Mesodermal cell (in vitro differentiated cells): ENCODE data around the gene AK9.
"Not testable (repeated sequence)": the region's sequence is repeated elsewhere in the genome, so short reads cannot be mapped to it uniquely, and the experiment has no call there.

Experiments
- H3K27ac ChIP-seq: 2 replicates; pipeline ENCODE4 v1.7.0; 2013; ENCODE audit warnings: mild to moderate bottlenecking, low read depth, low read length, moderate library complexity; ENCODE audit not compliant: severe bottlenecking
- H3K36me3 ChIP-seq: 2 replicates; pipeline ENCODE4 v1.7.1; 2013; ENCODE audit warnings: mild to moderate bottlenecking, low read length, moderate library complexity; ENCODE audit not compliant: control insufficient read depth, insufficient read depth
- H3K4me1 ChIP-seq: one replicate; pipeline ENCODE4 v1.7.1; 2013; ENCODE audit warnings: mild to moderate bottlenecking, low read length; ENCODE audit not compliant: insufficient read depth, control insufficient read depth, poor library complexity, severe bottlenecking
- H3K4me3 ChIP-seq: 2 replicates; pipeline ENCODE4 v1.7.0; 2013; ENCODE audit warnings: low read length, control low read depth, mild to moderate bottlenecking; ENCODE audit not compliant: insufficient read depth, poor library complexity, severe bottlenecking; ENCODE audit errors: extremely low read depth
- H3K9me3 ChIP-seq: 2 replicates; pipeline ENCODE4 v1.7.1; 2013; ENCODE audit warnings: mild to moderate bottlenecking, low read length, moderate library complexity; ENCODE audit not compliant: control insufficient read depth
- WGBS, 2 experiments: methylation state at CpG; one replicate each; pipeline ENCODE4 v1.1.5; 2013; ENCODE audit warnings: missing lambda C conversion rate in 2 of 2; ENCODE audit not compliant: insufficient coverage in 2 of 2; 5-methylcytosine and 5-hydroxymethylcytosine counted together

Gene AK9

DNA sequence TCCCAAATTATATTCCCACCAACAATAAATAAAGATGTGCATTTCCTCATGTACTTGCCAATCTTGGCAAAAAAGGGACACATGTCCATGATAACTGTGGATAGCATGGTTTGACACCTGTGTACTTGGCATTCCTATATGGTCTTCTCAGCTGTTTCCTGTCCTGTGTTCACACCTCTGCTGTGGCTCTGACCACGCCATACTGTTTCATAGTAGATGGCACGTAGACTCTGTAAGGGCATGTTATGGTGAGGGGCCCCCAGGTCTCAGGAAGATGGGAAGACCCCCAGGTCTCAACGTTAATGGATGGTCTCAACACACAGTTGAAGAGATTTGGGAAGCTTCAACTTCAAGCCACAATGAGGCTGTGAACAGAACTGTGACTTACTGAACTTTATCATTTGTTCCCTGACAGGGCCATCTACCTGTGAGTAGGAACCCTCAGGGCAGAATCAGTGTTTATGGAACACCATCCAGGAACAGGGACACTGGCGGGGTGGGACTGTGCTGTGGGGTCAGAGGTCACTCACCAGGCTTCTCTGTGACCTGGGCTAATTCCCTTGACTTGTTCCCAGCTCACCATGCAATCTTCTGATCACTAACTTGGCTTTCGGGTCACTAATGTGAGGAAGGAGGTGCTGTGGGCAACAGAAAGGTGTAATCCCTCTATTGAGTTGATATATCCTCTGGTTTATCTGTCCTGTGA, 219.7 kb downstream of the AK9 start:
- 93 to 95% methylated on average over 2 of the region's 5 CpGs for WGBS, 2 experiments
- Histone ChIP-seq H3K4me1 (peaks cover 6% of the 10 kb centered on the region), H3K9me3 (no peaks in the 10 kb centered on the region), H3K27ac (no peak overlapping the region), H3K36me3 (peaks cover 92% of the 10 kb centered on the region), H3K4me3 (no peak overlapping the region)

GRCh38 chr6:109469591-109470189, 221.3 kb downstream of the AK9 start:
- peaks cover 6% of the 10 kb centered on the region for H3K4me1 ChIP-seq
- H3K27ac ChIP-seq: no peak overlapping the region
- peaks cover 90% of the 10 kb centered on the region for H3K36me3 ChIP-seq
- H3K4me3 ChIP-seq: no peak overlapping the region
- 94 to 97% methylated on average over 3 to 5 of the region's 5 CpGs for WGBS, 2 experiments
- H3K9me3 ChIP-seq: no peaks in the 10 kb centered on the region

DNA sequence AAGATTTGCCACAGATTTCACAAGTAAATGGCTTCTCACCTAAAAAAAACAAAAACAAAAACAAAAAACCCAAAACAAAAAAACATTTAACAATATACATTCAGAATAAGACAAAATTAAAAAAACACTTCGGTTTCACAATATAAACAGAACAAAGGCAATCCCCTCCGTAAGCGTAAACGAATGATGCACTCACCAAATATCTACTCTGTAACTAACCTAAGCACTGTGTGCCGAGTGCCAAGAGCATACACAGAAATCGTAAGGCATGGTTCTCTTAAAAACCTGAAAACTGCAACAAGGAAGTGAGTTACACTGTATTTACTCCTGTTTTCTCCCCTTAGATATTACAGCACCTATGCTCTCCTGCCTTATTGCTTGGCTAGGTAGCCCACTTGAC, 223.3 kb downstream of the AK9 start:
- H3K4me1 ChIP-seq: peaks cover 6% of the 10 kb centered on the region
- no peaks in the 10 kb centered on the region for H3K9me3 ChIP-seq
- H3K27ac ChIP-seq: no peak overlapping the region
- H3K36me3 ChIP-seq: peaks cover 81% of the 10 kb centered on the region
- H3K4me3 ChIP-seq: no peak overlapping the region
- WGBS, 2 experiments: 93 to 95% methylated on average over 6 of the region's 6 CpGs

DNA sequence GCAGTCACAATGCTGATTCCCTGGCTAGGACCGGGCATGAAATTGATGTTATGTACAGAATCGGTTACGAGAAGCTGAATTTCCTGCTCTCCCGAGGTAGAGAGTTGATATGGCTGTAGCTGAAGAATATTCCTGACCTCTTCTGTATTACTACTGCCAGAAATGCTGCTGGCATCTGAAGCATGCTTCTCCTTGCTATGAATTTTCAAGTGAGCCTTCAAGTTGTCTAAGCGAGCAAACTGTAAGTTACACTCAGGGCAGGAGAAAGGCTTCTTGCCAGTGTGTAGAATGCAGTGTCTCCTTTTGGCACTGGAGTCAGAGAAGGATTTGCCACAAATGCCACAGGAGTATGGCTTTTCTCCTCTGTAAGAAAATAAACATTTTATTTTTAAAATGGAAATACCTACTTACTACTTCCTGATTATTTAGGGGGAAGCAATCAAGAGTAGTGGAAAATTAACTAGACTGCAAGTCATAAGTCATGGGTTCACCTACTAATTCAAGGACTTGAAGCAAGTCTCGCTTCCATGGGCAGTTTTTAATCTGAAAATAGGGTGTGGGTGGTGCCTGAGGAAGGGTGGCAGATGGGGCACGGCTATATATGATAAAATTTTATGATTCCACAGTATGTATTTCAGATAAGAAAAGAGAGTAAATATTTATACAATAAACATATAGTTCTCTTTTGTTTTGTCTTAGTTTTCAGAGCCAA, 224.6 kb downstream of the AK9 start:
- peaks cover 79% of the 10 kb centered on the region for H3K36me3 ChIP-seq
- H3K4me3 ChIP-seq: no peak overlapping the region
- H3K27ac ChIP-seq: no peak overlapping the region
- peaks cover 6% of the 10 kb centered on the region for H3K4me1 ChIP-seq
- H3K9me3 ChIP-seq: no peaks in the 10 kb centered on the region
- 94 to 100% methylated on average over 4 to 6 of the region's 7 CpGs for WGBS, 2 experiments

DNA sequence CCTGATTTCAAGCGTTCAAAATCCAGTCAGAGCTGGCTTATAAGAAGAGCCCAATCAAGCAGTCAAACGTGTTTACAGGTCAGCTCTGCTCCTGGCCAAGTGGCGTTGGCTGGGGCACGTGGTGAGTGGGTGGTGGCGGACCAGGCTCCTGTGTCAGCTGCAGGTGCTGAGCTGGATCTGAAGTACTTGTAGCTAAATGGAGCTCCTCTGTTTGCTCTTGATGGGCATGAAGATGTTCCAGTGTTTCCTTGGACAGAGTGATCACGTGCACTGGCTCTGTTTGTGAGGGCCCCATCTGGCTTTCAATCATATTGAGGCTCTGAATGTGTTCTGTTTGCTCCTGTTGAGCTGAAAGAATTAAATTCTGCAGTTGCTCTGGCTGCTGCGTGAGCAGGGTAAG, 225.2 kb downstream of the AK9 start:
- Histone ChIP-seq H3K4me1 (peaks cover 6% of the 10 kb centered on the region), H3K9me3 (no peaks in the 10 kb centered on the region), H3K27ac (no peak overlapping the region), H3K36me3 (peaks cover 73% of the 10 kb centered on the region), H3K4me3 (no peak overlapping the region)
- 92 to 96% methylated on average over 7 of the region's 7 CpGs for WGBS, 2 experiments

DNA sequence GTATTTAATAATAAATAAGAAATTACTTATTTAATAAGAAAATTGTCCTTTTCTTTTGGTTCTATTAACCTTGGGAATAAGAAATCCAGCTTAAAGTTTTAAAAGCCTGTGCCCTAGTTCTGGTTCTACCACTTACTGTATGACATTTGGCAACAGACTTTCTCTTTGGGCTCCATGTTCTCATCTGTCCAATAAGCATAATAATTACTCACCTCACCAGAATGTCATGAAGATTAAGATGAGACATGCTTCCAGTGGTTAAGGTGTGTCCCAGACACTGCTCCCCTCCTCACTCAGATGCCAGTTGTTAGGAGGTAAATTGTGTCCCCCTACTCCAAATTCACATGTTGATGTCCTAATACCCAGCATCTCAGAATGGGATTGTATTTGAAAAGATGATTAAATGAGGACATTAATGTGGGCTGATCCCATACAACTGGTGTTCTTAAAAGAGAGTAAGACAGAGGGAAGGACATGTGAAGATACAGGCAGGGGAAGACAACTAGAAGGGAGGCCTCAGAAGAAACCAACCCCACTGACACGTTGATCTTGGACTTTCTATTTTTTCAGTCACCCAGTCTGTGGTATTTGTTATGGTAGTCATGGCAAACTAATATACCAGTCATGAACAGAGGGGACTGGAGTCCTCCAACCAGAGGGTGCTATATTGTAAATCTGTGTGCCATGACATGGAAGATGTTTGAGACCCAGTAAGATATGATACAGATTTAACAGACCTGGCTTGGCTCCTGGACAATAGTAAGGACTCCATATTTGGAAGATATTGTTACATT, 229.1 kb downstream of the AK9 start:
- Histone ChIP-seq H3K4me1 (no peaks in the 10 kb centered on the region), H3K27ac (no peak overlapping the region), H3K36me3 (peaks cover 49% of the 10 kb centered on the region), H3K4me3 (no peak overlapping the region), H3K9me3 (no peaks in the 10 kb centered on the region)
- 100% methylated on average over 1 of the region's 1 CpG; no CpG with 5 or more reads in 1 of the 2 experiments for WGBS, 2 experiments

DNA sequence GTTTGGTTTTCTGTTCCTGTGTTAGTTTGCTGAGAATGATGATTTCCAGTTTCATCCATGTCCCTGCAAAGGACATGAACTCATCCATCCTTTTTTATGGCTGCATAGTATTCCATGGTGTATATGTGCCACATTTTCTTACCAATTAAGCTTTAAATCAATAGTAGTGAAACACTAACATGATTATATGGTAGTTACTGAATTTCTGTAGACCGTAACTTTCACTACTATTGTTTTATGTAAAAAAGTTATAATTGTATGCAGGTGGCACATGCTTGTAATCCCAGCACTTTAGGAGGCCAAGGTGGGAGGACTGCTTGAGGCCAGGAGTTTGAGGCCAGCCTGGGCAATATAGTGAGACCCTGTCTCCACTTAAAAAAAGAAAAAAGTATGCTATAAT, 229.8 kb downstream of the AK9 start:
- WGBS, 2 experiments: 100% methylated on average over 1 of the region's 1 CpG; no CpG with 5 or more reads in 1 of the 2 experiments
- H3K9me3 ChIP-seq, H3K27ac ChIP-seq, H3K4me1 ChIP-seq, H3K4me3 ChIP-seq: not testable (repeated sequence)
- peaks cover 41% of the 10 kb centered on the region for H3K36me3 ChIP-seq

DNA sequence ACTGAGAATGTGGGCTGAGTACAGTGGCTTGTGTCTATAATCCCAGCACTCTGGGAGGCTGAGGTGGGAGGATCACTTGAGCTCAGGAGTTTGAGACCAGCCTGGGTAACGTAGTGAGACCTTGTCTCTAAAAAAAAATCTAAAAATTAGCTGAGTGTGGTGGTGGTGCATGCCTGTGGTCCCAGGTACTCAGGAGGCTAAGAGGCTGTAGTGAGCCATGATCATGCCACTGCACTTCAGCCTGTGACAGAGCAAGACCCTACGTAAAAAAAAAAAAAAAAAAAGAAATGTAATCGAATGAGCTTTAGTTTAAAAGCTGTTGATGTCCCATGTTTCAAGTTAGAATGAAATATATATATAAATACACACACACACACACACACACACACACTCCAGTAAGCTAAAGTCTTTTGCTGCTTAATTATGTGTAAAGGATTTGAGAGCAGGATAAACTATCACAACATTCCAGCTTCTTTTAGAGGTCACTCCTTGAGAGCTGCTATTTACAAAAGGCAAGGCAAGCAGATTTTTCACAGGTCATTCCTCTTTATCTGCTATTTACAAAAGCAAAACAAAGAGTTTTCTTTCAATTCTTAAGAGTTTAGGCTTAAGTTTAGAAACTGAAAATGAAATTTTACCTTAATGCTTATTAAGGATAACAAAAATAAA, 230.7 kb downstream of the AK9 start:
- no peak overlapping the region for H3K4me3 ChIP-seq
- H3K36me3 ChIP-seq: peaks cover 32% of the 10 kb centered on the region
- H3K9me3 ChIP-seq: no peaks in the 10 kb centered on the region
- no peaks in the 10 kb centered on the region for H3K4me1 ChIP-seq
- 71% methylated on average over 1 of the region's 3 CpGs; no CpG with 5 or more reads in 1 of the 2 experiments for WGBS, 2 experiments
- no peak overlapping the region for H3K27ac ChIP-seq

DNA sequence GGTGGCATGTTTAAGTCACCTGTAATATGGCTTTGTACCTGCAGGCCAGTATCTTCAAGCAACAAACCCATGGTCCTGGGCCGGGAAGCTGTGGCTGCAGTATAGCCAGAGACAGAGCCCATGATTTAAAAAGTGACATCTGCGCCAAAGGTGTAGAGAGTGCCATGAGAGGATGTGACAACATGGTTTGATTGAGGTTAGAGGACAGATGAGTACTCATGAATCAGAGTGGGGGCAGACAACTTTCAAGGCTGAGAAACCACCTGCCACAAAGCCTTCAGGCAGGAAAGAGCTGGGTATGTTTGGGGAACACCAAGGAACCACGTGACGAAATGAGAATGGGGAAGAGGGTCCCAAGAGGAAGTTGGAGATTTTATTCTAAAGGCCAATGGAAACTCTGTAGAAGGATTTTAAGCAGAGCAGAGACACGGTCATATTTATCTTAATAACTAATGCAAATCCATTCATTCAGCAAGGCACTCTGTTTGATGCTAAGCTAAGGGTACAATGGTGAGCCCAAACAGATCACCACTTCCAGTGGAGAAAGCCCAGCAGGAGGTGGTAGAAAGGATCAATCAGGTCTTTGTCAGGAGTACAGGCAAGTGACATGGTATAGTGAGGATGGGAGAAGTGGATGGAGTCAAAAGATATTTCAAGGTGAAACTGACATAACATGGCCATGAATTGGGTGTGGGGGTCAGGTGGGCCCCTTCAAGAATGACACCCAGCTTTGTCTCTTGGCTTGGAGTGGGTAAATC, 232.0 kb downstream of the AK9 start:
- Histone ChIP-seq H3K27ac (no peak overlapping the region), H3K36me3 (peaks cover 24% of the 10 kb centered on the region), H3K9me3 (no peaks in the 10 kb centered on the region), H3K4me1 (peaks cover 6% of the 10 kb centered on the region), H3K4me3 (no peak overlapping the region)
- WGBS, 2 experiments: 85 to 98% methylated on average over 4 to 5 of the region's 5 CpGs
